NOMO-1 (cell line): ENCODE measurements around the gene PKD1.

Experiments
- DNase-seq, 2 experiments: peaks; one replicate each; lab custom pipeline; 2025; ENCODE audit not compliant: unreplicated experiment in 2 of 2; lab: John Stamatoyannopoulos, UW

Gene PKD1

GRCh38 chr16:2090777-2091546, 44.7 kb downstream of the PKD1 start:
- DNase-seq = no peak

- no peak for DNase-seq
Measured at GRCh38 chr16:2090481-2090776, 45.3 kb downstream of the PKD1 start.

- no peak for DNase-seq
Measured at GRCh38 chr16:2089706-2090480, 45.8 kb downstream of the PKD1 start.

- no peak for DNase-seq
Measured at GRCh38 chr16:2088759-2089358, 46.8 kb downstream of the PKD1 start.

- no peak for DNase-seq
Measured at GRCh38 chr16:2087748-2088631, 47.7 kb downstream of the PKD1 start.

GRCh38 chr16:2086812-2087747, 48.6 kb downstream of the PKD1 start:
- no peak for DNase-seq

GRCh38 chr16:2086106-2086742, 49.5 kb downstream of the PKD1 start:
- DNase-seq = no peak

GRCh38 chr16:2085669-2086068, 50.0 kb downstream of the PKD1 start:
- DNase-seq = no peak

- no peak for DNase-seq
Measured at GRCh38 chr16:2084895-2085625, 50.6 kb downstream of the PKD1 start.

- no peak for DNase-seq
Measured at GRCh38 chr16:2083876-2084780, 51.6 kb downstream of the PKD1 start.

GRCh38 chr16:2083409-2083808, 52.3 kb downstream of the PKD1 start:
- no peak for DNase-seq

- no peak for DNase-seq
Measured at GRCh38 chr16:2082983-2083364, 52.7 kb downstream of the PKD1 start.

GRCh38 chr16:2082171-2082982, 53.3 kb downstream of the PKD1 start:
- no peak for DNase-seq

GRCh38 chr16:2081201-2082084, 54.3 kb downstream of the PKD1 start:
- DNase-seq = no peak

- no peak for DNase-seq
Measured at GRCh38 chr16:2079991-2080390, 55.7 kb downstream of the PKD1 start.

- DNase-seq = no peak
Measured at GRCh38 chr16:2079311-2079800, 56.3 kb downstream of the PKD1 start.
